Transverse colon (tissue), 4 donors: ENCODE data around the gene ANLN. TPM values are rescaled to one million over a fixed set of nuclear protein-coding genes. Genes with fewer than 3 reads are reported as not detected.

Experiments used
- DNase-seq: peaks from one replicate; pipeline ENCODE4 v3.0.0-alpha.2; 2019
- H3K27ac ChIP-seq, 4 donors: fragments of 200-600 bp; sonication (generic); 2 replicates each; pipeline ENCODE4 v1.5.1; 2016 to 2018; ENCODE audit warnings: inconsistent platforms in 4 of 4
- H3K27me3 ChIP-seq: fragments of 200-600 bp; sonication (generic); 2 replicates; pipeline ENCODE4 v1.5.1; 2017; ENCODE audit warnings: inconsistent platforms
- H3K36me3 ChIP-seq, 4 donors: fragments of 200-600 bp; sonication (generic); 2 replicates each; pipeline ENCODE4 v1.5.1; 2017 to 2019; ENCODE audit warnings: inconsistent platforms in 4 of 4
- H3K4me1 ChIP-seq, 4 donors: fragments of 200-600 bp; sonication (generic); 2 replicates each; pipeline ENCODE4 v1.5.1; 2017 to 2020; ENCODE audit warnings: inconsistent platforms in 4 of 4
- H3K4me3 ChIP-seq, 4 donors: fragments of 200-600 bp; sonication (generic); 1 replicate in 1 of 4; 2 replicates in 3 of 4; pipeline versions ENCODE4 v1.5.1 to v1.6.1; 2017 to 2019; ENCODE audit warnings: inconsistent platforms in 4 of 4
- H3K9me3 ChIP-seq, 2 donors: fragments of 200-600 bp; sonication (generic); 2 replicates each; pipeline ENCODE4 v1.5.1; 2017 to 2019; ENCODE audit warnings: inconsistent platforms in 2 of 2
- EP300 ChIP-seq: sonication (generic); formaldehyde crosslinking; IDR thresholded peaks from one replicate; pipeline ENCODE4 v1.6.1; 2017; ENCODE audit warnings: antibody characterized with exemption, low read depth
- POLR2A ChIP-seq: fragments of 450-650 bp; IDR thresholded peaks from one replicate; pipeline ENCODE4 v1.6.1; 2016; ENCODE audit warnings: antibody characterized with exemption, mild to moderate bottlenecking, moderate library complexity
- POLR2AphosphoS5 ChIP-seq, 3 donors: sonication (generic); formaldehyde crosslinking; IDR thresholded peaks; one replicate each; pipeline ENCODE4 v1.6.1; 2016; ENCODE audit warnings: antibody characterized with exemption in 3 of 3
- WGBS, 2 donors: methylation state at CpG; one replicate each; pipeline ENCODE4 v1.1.5; 2018; ENCODE audit warnings: low coverage in 1 of 2; 5-methylcytosine and 5-hydroxymethylcytosine counted together
- in situ Hi-C, 4 donors: fragments of 200-750 bp; cut with MboI; loops; one replicate each; pipeline versions ENCODE4 v1.15.0 to v1.15.1; 2017; ENCODE audit warnings: low sequenced_read_pairs in 3 of 4, low pct_ligation_motif_present in 1 of 4, low pct_unique_long_range_greater_than_20kb in 1 of 4
- intact Hi-C: fragments of 100-400 bp; cut with DNase I; formaldehyde crosslinking; loops from one replicate; pipeline ENCODE4 v1.15.1; 2023; ENCODE audit warnings: low total_unique reads
- total RNA-seq, 4 donors: library from RNA; depleted of rRNA; stranded (reverse); fragments of >200 nt; gene quantifications; one replicate each; pipeline ENCODE4 v1.1.0, GENCODE V29; 2016
- TF ChIP-seq, protein P1 (sequence below), 5 experiments: fragments of 200-600 bp in 3 of 5; fragments of 450-650 bp in 2 of 5; sonication (generic) in 3 of 5; IDR thresholded peaks; 1 replicate in 2 of 5; 2 replicates in 3 of 5; pipeline ENCODE4 v1.5.1; 2016 to 2017; ENCODE audit warnings: antibody characterized with exemption in 5 of 5, inconsistent platforms in 3 of 5, mild to moderate bottlenecking in 2 of 5, moderate library complexity in 1 of 5

The ANLN gene
- total RNA-seq, 4 donors from 2014 or later = 0.37 to 97.1 (median 5.7) TPM

DNA sequence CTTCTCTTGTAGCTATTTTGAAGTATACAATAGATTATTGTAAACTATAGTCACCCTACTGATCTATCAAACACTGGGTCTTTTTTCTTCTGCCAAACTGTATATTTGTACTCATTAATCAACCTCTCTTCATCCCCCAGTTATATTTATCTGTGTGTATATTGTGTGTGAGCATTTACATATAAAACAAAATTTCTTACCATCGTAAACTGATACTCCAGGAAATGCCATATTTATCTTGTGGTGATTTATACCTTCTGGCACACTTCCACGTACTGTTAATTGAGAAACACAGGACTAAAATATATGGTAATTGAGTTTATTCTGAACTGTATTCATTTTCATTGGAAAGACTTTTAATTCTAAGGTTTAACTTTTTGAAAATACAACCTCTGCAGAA lies 18.9 kb downstream of the ANLN start:
- in situ Hi-C loops = no loop called here
- peaks cover 0 to 19% (median 2%) of the 10 kb centered on the region in 4 donors for H3K4me1 ChIP-seq
- intact Hi-C loops = no loop called here
- no peaks in the 10 kb centered on the region for H3K36me3 ChIP-seq
- no peak overlapping the region for H3K27ac ChIP-seq
- DNase-seq = no peak
- H3K4me3 ChIP-seq = no peak overlapping the region
- no peaks in the 10 kb centered on the region for H3K27me3 ChIP-seq
- H3K9me3 ChIP-seq = no peaks in the 10 kb centered on the region
- 28 to 56% methylated on average over 2 of the region's 2 CpGs for WGBS, 2 donors
- TF ChIP-seq POLR2A (no peak), EP300 (no peak), POLR2AphosphoS5 (IDR thresholded peaks at IDR 0.05) (no peak)
- TF ChIP-seq, protein P1, sequence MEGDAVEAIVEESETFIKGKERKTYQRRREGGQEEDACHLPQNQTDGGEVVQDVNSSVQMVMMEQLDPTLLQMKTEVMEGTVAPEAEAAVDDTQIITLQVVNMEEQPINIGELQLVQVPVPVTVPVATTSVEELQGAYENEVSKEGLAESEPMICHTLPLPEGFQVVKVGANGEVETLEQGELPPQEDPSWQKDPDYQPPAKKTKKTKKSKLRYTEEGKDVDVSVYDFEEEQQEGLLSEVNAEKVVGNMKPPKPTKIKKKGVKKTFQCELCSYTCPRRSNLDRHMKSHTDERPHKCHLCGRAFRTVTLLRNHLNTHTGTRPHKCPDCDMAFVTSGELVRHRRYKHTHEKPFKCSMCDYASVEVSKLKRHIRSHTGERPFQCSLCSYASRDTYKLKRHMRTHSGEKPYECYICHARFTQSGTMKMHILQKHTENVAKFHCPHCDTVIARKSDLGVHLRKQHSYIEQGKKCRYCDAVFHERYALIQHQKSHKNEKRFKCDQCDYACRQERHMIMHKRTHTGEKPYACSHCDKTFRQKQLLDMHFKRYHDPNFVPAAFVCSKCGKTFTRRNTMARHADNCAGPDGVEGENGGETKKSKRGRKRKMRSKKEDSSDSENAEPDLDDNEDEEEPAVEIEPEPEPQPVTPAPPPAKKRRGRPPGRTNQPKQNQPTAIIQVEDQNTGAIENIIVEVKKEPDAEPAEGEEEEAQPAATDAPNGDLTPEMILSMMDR (IDR thresholded peaks at IDR 0.05) = no peak

DNA sequence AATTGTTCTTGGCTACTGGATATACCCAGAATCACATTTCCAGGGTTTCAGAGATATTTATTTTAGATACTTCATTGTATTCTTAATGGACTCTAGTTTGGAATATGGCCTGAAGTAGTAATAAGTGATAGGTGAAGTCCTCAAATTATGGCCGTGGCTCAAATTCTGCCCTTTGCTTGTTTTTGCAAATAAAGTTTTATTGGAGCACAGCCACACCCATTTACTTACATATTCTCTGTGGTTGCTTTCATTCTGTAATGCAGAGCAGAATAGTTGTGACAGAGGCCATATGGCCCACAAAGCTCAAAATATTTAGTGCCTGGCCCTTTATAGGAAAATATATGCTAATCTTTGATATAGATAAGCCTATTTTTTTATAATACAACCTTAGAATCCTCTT lies 19.5 kb downstream of the ANLN start:
- Histone ChIP-seq H3K36me3 (no peaks in the 10 kb centered on the region), H3K4me1 (peaks cover 0 to 19% (median 2%) of the 10 kb centered on the region in 4 donors), H3K27me3 (no peaks in the 10 kb centered on the region), H3K4me3 (no peak overlapping the region), H3K9me3 (no peaks in the 10 kb centered on the region), H3K27ac (no peak overlapping the region)
- DNase-seq = no peak
- TF ChIP-seq EP300 (no peak), POLR2AphosphoS5 (IDR thresholded peaks at IDR 0.05) (no peak)
- TF ChIP-seq, protein P1 (IDR thresholded peaks at IDR 0.05) = no peak
- WGBS, 2 donors = 59% methylated on average over 1 of the region's 1 CpG; no CpG with 5 or more reads in 1 of the 2 donors
- in situ Hi-C loops = no loop called here
- intact Hi-C loops = no loop called here

DNA sequence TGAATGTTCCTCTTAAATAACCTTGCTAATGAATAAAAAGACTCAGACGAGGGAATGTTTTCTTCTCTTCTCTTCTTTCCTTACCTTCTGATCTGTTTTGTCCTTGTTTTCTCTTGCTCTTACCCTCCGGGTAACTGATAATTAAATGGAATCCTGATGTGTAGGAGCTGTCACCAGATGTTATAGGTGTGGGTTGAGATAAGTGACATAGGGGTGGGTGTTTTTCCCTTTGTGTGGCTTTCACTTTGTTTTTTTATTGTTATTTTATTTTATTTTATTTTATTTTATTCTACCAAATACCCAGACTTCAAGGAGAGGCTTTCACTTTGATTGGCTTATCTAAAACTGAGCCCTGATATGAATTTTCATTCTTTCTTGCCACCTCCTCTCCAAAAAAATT lies 25.5 kb downstream of the ANLN start:
- Histone ChIP-seq H3K27me3 (no peaks in the 10 kb centered on the region), H3K4me1 (no peaks in the 10 kb centered on the region), H3K9me3 (no peaks in the 10 kb centered on the region), H3K4me3 (no peak overlapping the region), H3K27ac (no peak overlapping the region), H3K36me3 (no peaks in the 10 kb centered on the region)
- 88 to 90% methylated on average over 2 of the region's 2 CpGs for WGBS, 2 donors
- no peak for TF ChIP-seq EP300
- TF ChIP-seq, protein P1 (IDR thresholded peaks at IDR 0.05) = no peak
- TF ChIP-seq POLR2AphosphoS5 (IDR thresholded peaks at IDR 0.05) = no peak
- no peak for TF ChIP-seq POLR2A
- in situ Hi-C loops = no loop called here
- DNase-seq = no peak
- intact Hi-C loops = no loop called here

DNA sequence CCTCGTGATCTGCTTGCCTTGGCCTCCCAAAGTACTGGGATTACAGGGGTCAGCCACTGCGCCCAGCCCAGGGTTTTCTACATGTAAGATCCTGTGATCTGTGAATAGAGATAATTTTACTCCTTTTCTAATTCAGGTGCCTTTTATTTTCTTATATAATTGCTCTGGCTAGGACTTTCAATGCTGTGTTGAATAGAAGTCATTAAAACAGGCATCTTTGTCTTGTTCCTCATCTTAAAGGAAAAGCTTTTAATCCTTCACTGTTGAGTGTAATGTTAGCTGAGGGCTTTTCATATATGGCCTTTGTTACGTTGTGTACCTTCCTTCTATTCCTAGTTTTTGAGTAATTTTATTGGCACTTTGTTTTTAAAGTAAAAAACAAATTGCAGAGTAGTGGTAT lies 26.6 kb downstream of the ANLN start:
- DNase-seq = no peak
- in situ Hi-C loops = no loop called here
- no peaks in the 10 kb centered on the region for H3K4me1 ChIP-seq
- no peaks in the 10 kb centered on the region for H3K36me3 ChIP-seq
- intact Hi-C loops = no loop called here
- 98 to 100% methylated on average over 2 to 3 of the region's 3 CpGs for WGBS, 2 donors
- no peak overlapping the region for H3K4me3 ChIP-seq
- no peaks in the 10 kb centered on the region for H3K27me3 ChIP-seq
- no peak overlapping the region for H3K27ac ChIP-seq
- TF ChIP-seq POLR2A = no peak
- H3K9me3 ChIP-seq = no peaks in the 10 kb centered on the region

DNA sequence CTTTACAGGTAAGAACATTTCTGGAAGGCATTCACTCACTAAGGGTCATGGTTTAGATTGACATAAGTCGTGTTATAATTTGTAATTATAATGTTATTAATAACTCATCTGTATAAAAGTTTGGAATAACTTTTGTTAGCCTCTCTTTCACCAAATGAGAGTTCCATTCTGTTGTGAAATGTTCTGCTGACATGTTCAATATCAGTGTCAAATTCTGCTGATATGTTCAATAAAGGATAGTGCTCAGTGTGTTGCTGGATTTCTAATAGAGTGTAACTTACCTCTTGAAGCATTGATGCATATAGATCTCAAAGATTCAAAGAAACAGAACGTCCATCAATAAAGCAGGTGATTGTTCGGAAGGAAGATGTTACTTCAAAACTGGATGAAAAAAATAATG lies 30.6 kb downstream of the ANLN start:
- no peaks in the 10 kb centered on the region for H3K9me3 ChIP-seq
- H3K36me3 ChIP-seq = no peaks in the 10 kb centered on the region
- intact Hi-C loops (no loop called here), in situ Hi-C loops (no loop called here)
- no peak overlapping the region for H3K4me3 ChIP-seq
- 95 to 96% methylated on average over 3 of the region's 3 CpGs for WGBS, 2 donors
- H3K27ac ChIP-seq = no peak overlapping the region
- H3K27me3 ChIP-seq = no peaks in the 10 kb centered on the region
- TF ChIP-seq EP300 (no peak), POLR2AphosphoS5 (IDR thresholded peaks at IDR 0.05) (no peak), POLR2A (no peak)
- TF ChIP-seq, protein P1 (IDR thresholded peaks at IDR 0.05) = no peak
- H3K4me1 ChIP-seq = no peaks in the 10 kb centered on the region
- no peak for DNase-seq
